Hypothalamus (tissue), 51 donors: ENCODE data around the gene PRPF4.

ENCODE experiments used
- DNase-seq, 51 donors: peaks; one replicate each; lab custom pipeline; 2025; lab: John Stamatoyannopoulos, UW

The PRPF4 gene

DNA sequence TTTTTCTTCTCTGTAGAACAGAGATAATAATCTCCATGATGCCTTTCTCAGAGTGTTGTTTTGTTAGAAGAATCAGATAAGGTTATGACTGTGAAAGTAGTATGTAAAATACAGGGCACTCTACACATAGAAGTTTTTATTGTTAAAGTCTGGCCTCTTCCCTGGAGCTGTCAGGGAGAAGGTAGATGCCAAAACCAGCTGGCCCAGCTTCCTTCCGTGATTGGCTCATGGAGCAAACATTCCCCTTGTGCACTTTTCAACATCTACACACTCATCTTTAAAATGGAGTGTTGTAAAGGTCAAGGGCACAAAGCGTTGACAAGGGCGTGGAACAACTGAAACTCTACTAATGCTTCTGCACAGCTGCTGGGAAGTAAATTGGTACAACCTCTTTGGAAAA lies 35.1 kb downstream of the PRPF4 start:
- no peak for DNase-seq

DNA sequence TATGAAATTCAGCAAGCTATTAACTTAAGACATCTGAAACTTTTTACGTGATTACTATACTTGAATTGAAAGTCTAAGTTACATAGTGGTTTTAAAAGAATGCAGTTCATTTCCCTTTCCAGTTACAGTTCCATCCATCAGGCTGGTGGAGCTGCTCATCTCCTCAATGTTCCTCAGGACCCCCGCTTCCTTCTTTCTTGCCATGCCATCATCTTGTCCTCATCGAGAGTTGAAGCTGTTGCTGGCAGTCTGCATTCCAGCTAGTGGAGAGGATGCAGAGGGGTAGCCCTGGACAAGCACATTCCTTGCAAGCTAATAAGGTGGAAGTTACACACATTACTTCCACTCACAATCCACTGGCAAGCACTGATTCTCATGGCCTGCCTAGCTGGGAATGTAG lies 36.5 kb downstream of the PRPF4 start:
- DNase-seq = peak in 3 of 51 donors; percentile 4 to 13 (median 11)

DNA sequence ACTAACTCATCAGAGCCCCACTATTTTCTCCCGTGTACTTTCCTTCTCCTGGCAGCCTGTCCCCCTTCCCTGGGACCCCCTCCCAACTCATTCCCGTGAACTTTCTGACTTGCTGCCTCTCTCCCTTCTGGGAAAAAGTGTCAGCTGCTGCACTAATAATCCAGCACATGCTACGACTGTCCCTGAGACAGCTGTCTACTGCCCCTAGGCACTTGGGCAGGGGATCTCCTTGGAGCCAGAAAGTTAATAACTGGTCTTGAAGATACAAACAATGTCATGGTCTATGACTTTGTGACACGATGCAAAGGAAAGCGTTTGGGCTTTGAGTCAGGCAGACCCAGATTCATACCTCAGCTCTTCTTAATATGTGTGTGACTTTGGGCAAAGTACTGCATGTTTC lies 37.8 kb downstream of the PRPF4 start:
- DNase-seq = no peak

DNA sequence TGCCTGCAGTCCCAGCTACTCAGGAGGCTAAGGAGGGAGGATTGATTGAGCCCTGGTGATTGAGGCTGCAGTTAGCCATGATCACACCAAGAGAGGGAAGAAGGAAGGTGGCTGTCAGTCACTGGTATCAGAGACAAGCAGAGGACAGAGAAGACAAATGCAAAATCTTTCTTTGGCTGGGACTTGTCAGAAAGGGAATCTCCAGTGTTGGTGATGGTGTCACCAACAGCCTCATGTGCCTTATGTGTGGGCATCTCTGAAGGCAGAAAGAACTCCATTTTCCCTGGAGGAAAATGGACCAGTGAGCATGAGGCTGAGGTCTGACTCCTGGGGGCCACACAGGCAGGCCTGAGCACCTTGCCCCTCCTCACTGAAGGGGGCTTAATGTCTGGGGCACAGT lies 39.8 kb downstream of the PRPF4 start:
- DNase-seq = no peak

DNA sequence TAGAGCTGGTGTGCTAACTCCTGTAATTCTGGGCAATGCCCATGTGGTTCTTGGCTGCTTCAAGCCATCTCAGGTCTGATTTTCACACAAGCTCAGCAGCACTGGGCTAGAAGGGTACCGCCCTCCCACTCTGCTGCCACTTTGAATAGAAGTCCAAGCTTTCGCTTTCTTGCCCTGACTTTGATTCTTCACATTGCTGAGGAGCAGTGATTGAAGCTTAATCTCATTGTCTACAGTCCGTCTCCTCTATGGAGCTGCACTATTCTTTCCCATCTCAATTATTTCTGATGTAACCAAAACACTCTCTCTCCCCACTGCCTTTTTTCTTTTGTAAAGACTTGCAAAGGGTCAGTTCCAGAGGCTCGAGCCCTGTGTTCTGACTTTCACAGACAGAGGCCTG lies 40.6 kb downstream of the PRPF4 start:
- DNase-seq = no peak

DNA sequence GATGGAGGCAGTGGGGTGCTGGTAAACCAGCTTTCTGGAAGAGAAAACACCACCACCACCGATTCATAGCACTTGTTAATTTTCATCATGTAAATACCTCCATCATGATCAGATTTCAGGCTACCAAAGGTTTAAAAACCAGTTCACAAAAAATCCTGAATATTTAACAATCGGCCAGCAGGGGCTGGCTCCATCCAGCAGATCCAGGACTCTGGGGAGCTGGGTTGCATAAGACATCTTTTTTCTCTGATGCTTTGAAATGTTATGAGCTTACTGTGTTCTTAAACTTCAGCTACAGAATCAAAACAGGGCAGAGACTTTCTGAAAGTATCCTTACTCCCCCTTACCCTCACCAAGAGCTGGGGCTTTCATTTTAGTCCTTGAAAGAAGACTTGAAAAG lies 42.3 kb downstream of the PRPF4 start:
- DNase-seq = no peak

DNA sequence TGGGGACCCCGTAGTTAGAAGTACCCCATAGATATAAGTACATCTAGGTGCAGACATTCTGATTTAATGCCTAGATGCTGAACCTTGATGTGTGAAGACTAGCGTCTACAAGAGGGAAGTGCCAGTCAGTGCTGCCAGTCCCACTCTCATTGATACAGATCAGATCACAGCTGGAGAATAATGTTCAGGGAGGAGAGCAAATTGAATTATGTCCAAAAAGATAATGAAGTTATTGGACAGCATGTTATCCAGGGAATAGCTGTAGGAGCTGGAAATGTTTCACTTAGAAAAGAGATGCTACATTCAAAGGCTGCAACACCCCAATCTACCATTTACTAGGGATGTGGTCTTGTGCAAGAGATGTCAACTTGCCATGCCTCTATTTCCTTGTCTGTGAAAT lies 43.6 kb downstream of the PRPF4 start:
- no peak for DNase-seq

DNA sequence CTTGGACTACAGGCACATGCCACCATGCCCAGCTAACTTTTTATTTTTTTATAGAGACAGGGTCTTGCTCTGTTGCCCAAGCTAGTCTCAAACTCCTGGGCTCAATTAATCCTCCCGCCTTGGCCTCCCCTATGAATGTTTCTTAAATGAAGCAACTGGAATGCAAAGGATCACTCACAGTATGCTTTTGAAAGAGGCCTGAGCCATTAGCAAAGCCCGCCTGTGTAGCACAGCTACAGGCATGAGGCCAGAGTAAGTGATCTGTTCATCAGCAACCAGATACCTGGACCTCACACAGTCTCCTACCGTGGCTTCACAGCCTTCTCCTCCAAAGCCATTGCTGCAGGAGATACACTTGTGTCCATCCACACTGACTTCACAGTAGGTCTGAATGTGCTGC lies 44.6 kb downstream of the PRPF4 start:
- DNase-seq = no peak

DNA sequence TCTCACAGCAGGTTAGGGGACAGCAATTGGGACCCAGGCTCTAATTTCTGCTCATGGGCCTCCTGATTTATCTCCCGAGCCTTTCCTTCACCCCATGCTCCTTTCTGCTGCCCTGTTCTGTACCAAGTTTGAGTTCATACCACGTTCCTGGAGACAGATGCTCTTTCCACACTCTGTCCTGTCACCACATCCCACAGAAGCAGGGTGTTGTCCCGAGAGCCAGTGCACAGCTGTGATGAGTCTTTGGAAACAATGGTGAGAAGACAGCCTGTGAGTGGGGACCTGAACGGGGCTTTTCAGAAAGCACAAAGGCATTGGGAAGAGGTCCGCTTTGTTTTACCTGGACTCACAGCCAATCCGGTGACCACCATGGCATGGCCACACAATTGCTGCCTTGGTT lies 47.2 kb downstream of the PRPF4 start:
- peak in 1 of 51 donors; percentile 5 for DNase-seq

DNA sequence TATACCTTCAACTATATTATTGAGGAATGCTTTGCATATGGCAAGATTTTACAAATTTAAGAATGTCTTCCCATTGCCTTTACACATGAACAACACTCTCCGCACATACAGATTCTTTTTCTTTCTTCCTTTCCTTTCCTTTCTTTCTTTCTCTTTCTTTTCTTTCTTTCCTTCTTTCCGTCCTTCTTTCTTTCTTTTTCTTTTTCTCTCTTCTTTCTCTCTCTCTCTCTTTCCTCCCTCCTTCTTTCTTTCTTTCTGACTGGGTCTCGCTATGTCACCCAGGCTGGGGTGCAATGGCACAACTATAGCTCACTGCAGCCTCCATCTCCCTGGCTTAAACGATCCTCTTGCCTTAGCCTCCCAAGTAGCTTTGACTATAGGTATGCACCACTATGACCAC lies 50.8 kb downstream of the PRPF4 start:
- no peak for DNase-seq

DNA sequence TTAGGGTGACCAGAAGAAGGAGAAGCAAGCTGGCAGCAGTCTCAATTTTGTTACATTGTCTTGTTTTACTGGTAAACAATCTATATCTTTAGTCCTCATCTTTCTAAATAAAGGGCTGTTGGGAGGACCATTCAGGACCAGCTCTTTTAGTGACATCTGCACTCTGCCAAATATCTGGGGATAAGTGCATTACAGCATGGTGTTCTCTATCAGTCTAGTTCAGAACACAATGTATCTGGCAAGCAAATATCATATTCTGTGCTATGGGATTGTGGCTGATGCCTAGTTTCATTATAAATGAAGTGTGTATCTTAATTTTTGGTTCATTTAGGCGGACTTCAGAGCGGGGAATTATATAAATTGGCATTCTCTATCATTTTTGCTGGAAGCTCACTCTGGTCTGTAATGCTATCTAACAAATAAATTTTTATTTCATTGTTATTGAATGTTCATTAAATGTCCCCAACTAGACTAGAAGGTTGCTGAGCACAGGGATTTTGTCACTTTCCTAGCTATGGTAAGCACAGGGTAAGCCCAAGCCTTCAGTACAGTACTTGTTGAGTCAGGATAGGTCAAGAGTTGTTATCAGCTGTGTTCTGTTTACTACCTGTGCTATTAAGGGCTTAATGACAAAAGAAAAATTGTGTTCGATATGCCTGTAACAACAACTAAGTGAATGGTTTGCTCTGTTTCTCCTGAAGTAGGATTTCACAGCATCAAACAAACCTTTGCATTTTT lies 52.8 kb downstream of the PRPF4 start:
- no peak for DNase-seq

DNA sequence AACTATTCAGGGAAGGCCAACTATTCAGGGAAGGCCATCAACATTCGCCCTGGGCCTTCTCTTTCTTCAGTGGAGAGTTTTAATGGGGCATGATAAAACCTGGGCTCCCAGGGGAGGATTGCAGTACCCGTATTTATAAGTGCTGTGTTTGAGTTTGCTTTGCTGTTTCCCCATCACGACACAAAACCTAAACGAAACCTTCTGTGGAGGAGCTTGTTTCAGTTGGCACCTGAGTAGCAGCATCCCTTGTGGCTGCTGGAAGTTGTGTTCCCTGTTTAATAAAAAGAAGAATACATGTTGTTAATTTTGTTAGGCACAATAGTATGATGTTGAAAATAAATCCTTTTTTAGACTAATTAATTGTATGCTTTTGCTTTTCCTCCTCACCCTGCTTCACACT lies 56.3 kb downstream of the PRPF4 start:
- no peak for DNase-seq

DNA sequence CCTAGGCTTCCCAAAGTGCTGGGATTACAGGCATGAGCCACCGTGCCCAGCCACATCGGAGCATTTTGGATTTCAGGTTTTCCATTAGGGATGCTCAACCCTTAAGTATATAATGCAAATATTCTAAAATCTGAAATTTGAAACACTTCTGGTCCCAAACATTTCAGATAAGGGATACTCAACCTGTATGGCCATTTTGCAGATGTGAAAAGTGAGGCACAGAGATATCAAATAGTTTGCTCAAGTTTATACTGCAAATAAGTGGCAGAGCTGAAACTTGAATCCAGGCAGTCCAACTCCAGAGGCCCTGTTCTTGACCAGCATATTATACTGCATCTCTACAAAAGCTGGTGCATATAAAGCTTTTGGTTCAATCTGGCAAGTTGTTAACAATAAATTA lies 62.3 kb downstream of the PRPF4 start:
- DNase-seq = no peak

DNA sequence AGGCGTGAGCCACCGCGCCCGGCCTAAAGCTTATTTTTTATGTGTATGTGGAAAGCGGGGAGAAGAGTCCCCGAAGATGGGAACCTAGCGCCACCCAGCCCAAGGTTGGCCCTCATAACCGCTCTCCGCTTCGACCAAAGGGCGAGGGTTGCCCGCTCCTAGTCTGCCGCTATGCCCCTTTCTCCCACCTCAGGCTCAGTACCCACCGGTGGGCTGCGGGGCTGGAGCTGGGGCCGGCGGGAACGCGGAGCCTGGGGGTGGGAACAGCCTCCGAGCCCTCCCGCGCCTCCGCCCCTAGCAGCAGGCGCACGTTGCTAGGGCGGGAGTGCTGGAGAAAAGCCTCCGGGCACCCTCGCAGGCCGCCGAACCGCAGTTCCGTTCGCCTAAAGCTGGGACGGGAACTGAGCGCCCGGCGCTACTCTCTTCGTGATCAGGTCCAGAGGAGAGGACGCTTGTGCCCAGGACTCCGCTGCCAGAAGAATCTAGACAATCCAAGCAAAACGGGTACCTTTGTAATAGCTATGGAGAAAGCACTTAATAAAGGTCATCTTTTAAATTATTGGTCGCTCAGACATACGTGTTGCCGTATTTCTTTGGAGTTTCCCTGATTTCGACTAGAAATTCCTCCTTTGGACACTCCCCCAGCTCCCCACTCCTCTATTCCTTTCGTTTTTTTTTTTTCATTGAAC lies 64.7 kb downstream of the PRPF4 start, which contains the start of gene WDR31:
WDR31 (minus strand) TSS at position 265 of the 689 bp plus-strand sequence. CDS start 8,253 bp downstream, outside the sequence.
- peak; percentile 15 to 91 (median 79) for DNase-seq

DNA sequence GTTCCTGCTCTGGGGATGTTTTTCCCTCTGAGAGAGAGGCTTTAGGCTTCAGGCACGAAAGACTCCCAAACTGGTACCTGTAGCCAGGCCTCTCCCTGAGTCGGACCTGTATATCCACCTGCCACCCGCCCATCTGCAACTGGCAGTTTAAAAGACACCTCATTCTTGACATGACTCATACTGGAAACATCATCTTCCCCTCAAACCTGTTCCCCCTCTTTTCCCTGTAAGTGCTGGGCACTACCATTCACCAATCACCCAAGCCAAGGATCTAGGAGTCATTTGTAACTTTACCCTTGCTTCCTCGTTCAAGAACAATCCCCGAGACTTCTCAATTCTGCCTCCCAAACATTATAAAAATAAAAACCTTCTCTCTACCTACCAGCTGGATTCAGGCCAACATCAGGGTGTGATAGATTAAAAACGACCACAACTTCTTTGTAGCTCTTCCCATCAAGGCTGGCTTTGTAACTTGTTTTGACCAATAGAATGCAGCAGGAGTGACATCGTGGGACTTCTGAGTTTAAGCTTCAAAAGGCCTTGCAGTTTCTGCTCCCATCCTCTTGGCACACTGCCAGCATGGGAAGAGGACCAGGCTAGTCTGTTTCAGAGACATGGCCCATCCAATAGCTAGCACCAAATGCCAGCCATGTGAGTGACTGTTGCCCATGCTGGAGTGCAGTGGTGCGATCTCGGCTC lies 66.4 kb downstream of the PRPF4 start:
- DNase-seq = peak in 4 of 51 donors; percentile 7 to 15 (median 14)
